Effector CD8-positive, alpha-beta T cell (primary cell): Measurements from ENCODE around the gene CRIP3.
"Not testable (repeated sequence)": the region's sequence is repeated elsewhere in the genome, so short reads cannot be mapped to it uniquely, and the experiment has no call there.

ENCODE experiments used
- DNase-seq: peaks from one replicate; lab custom pipeline; 2025; lab: John Stamatoyannopoulos, UW
- total RNA-seq, 4 experiments: gene quantifications; one replicate each; lab custom pipeline; 2026; lab: John Stamatoyannopoulos, UW

Gene CRIP3, protein sequence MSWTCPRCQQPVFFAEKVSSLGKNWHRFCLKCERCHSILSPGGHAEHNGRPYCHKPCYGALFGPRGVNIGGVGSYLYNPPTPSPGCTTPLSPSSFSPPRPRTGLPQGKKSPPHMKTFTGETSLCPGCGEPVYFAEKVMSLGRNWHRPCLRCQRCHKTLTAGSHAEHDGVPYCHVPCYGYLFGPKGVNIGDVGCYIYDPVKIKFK
- 0 to 1.3 (median 0.36) reads per million in 4 experiments for total RNA-seq

DNA sequence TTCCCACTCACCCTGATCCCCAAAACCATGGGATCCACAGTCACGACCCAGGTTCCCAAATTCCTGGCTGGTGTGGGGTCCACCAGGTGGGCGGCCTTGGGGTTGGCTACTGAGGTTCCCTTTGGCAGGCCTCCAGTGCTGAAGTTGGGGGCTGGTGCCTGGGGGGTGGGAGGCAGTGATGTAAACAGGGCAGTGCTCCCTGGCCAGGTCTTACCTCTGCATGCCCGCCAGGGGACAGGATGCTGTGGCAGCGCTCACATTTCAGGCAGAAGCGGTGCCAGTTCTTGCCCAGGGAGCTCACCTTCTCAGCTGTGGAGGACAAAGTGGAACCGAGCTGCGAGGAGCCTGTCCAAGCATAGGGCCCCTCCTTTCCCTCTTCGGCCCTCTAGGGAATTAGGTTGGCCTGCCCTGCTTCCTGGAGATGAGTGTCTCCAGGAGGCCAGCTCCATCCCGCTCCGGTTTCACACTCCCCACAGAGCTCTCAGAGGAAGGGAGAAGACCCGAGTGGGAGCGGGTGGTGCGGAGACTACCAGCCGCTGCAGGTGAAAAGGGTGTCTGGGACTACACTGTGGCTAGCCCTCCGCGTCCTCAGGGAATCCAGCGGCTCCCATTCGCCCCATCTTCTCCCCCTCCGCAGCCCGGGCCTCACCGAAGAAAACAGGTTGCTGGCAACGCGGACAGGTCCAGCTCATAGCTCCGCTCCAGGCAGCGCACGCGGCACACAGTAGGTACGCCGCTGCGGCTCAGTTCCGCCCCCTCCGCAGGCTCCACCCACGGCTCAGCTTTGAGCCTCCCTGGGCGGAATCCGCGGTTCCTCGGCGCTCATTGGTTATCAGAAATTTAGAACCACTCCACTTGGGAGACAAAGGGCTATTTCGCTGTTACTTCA lies at the start of gene CRIP3:
CRIP3 (minus strand) TSS at position 726 of the 889 bp plus-strand sequence; CDS start at position 692, 34 bp downstream.
- peak; percentile 12 for DNase-seq

DNA sequence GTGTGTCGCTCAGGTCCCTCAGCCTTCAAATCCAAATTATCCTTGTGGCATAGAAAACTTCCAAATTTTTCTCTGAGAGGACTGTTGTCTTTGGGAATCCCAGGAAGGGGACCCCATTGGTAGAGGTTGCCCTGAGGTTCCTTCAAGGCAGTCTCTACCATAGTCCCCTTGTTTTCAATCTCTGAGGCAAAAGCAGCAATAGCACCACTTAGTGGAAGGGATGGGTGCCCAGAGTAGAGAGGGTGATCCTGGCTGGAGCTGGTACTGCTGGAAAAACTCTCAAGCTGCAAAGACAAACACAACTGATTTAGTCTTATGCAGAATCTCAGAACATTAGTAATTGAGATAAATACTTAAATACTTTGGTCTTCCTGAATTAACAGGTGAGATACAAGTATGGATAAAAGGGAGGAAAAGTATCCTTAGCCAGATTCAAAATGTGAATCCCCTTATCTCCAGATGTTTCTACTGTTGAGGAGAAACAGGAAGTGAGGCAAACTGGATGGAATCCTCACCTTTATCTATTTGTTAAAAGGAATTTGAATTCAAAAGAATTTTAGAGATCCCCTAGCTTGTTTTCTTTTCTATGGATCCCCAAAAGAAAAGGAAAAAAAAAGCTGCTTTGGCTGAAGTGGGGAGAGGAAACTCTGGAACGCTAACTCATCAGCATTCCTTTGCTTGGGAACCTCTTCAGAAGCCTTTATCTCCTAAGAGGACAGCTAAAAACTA lies 47.4 kb upstream of the CRIP3 start:
- no peak for DNase-seq

DNA sequence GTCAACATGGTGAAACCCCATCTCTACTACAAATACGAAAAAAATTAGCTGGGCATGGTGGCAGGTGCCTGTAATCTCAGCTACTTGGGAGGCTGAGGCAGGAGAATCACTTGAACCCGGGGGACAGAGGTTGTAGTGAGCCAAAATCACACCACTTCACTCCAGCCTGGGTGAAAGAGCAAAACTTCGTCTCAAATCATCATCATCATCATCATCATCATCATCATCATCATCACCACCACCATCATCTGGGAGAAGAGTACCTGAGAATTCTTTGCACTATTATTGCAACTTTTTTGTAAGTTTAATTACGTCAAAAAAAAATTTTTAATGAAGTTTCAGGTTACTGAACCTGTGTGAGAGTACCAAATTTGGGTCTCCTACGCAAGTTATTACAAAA lies 43.3 kb upstream of the CRIP3 start:
- DNase-seq: not testable (repeated sequence)

DNA sequence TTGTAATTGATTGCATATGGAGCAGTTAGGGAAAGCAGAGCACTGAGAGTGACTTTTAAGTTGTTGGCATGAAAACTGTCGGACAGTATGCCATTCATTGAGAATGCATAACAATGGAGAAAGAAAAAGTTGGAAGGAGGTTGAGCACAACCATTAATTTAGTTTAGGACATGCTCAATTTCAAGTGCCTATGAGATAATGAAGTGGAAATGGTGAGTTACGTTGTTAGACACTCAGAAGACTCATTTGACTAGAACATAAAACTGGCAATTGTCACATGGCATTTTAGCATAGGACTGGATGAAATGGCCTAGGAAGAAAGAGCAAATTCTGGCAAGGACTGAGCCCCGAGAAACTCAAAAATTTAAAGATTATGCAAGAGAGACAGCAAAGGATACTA lies 38.8 kb upstream of the CRIP3 start:
- no peak for DNase-seq

DNA sequence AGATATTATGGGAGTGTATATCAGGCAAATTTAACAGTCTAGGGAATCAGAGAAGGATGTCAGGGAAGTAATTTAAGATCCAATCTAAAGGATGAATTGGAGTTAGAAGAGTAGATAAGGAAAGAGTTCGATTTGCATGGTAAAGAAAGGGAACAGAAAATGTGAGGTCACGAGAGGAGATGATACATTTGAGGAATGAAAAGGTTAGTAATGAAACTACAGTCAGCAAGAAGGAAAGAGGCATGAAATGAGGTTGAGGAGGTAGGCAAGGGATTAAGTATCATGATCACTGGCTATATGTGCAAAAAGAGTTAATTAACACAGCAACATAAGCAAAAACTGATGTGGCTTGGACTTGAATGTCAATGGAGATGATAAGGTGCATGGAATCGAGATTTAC lies 38.4 kb upstream of the CRIP3 start:
- DNase-seq: no peak

DNA sequence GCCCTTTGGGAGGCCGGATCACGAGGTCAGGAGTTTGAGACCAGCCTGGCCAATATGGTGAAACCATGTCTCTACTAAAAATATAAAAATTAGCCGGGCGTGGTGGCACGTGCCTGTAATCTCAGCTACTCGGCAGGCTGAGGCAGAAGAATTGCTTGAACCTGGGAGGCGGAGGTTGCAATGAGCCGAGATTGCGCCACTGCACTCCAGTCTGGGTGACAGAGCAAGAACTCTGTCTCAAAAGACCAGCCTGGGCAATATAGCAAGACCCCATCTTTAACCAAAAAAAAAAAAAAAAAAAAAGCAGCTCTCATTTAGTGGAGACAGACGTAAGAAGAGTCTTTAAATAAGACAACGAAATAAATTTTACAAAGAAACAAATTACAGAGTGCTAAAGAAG lies 37.6 kb upstream of the CRIP3 start:
- DNase-seq: not testable (repeated sequence)

DNA sequence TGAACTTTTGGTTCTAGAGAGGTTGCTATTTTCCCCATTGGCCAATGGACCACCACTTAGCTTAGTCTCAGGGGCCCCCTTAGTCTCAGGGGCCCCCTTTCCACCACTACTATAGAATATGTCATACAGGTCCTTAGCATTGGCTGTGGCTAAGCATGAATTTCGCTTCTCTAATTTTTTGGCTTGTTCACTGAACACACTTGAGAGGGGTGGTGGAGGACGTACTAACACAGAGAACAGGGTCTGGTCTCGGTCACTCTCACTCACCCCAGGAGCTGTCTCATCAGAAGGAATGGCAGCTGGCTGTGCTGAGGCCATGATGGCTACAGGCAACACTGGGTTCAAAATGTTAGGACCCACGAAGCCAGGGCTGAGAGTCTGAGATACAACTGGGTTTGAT lies 30.5 kb upstream of the CRIP3 start:
- no peak for DNase-seq

DNA sequence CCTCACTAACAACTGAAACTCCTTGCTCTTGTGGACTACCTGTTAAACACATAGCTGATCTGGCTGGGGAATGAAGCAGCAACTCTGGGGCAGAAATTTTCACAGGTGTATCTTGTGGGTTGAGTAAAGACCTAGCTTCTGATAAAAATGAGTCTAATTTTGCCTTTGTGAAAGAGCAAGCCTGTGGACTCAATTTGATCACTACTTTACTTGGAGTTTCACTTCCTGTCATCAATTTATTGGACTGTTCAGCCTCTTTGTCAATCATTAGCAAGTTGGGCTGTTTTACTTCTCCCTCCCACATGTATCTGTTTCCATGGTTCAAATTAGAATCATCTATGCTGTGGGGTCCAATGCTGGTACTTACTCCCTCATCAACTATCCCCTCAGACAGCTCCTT lies 29.6 kb upstream of the CRIP3 start:
- no peak for DNase-seq

DNA sequence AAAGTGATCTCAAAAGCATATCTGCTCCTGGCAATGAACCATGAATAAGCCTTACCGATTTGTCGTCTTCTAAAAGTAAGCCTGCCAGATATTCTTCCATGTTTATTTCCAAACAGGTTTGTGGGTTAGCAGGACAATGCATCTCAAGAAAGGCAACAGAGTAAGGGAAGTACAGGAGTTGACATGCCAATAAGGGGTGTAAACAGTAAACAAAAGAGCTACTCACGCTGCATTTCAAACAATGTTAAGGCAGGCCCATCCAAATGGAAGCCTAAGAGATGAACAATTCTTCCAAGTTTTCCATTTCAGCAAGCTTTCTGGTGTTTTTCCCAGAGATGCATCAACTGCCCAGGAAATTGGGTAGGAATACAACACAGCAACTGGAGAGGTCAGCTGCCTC lies 27.8 kb upstream of the CRIP3 start:
- DNase-seq: no peak

DNA sequence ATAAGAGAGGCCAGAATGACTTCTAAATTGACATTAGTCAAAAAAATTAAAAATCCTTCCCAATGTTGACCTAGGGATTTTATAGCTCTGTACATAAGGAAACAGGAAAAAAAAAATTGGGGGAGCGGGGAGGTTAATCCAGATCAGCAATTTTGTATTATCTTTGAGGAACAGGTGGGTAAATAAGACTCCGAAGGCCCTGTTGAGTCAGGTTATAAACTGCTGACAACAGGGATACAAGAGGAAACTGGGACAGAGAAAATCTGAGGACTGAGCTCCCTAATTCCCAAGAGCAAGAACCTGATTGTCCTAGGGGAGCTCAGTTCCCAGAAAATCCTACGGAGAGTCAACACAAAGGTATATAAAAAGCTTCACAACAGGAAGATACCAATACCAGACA lies 26.8 kb upstream of the CRIP3 start:
- DNase-seq: no peak

DNA sequence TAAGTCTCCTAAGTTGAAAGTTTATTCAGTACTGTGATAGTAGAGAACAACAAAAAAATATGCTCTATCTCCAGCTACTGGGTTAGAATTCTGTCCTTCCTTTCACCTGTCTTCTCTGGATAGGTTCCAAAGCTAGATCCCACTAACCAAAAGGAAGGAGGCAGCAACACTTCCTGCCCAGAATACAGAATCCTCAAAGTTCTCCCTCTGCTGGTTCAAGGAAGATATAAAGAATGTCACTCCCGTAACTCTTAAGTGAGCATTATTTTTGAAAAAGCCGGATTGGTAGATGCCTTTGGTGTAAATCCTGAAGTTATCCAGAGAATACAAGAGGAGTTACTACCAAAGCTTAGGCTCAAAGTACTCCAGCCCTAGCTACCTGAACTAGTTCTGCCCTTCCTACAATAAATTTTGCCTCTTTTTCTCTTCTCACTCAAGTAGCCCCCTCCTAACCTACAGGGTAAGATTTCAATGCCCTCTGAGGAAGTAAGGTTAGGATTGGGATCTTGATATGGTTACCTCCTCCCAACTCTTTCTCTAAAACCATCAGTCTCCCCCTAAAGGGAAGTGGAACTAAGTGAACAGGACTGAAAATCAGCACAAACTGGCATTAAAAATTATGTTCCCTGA lies 26.0 kb upstream of the CRIP3 start:
- DNase-seq: no peak

DNA sequence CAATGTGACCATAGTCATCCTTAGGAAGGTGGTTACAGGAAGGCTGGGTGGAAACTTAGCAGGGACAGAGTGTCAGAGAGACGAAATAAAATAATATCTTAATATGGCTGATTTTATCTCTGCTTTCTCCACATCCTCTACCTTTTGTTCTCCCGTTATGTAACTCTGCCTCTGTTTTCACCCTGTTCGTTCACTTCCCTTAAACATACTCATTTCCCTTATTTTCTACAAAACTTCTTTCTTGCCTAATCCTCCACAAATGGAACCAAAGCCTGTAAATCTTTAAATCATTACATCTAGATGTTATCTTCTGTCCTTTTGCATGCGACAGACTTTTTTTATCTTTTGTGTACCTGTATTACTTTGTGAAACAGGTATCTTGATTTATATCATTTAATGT lies 23.3 kb upstream of the CRIP3 start:
- DNase-seq: no peak

DNA sequence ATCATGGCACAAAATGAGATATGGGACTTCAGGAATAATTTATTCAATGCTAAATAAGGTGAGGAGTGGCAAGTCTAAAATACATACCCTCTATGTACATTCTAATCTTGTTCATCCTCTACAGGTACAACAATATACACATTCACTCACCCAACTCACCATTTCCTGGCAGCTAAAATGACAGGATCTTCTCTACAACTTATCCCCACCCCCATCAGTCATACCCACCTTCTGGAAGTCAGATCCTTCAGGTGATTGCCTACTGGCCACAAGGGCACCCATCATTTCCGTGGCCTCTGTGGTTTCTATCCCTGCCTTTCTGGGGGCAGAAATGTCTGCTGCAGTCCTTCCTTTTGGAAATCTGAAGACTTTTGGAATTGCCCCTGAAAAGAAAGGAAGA lies 22.8 kb upstream of the CRIP3 start:
- DNase-seq: no peak

DNA sequence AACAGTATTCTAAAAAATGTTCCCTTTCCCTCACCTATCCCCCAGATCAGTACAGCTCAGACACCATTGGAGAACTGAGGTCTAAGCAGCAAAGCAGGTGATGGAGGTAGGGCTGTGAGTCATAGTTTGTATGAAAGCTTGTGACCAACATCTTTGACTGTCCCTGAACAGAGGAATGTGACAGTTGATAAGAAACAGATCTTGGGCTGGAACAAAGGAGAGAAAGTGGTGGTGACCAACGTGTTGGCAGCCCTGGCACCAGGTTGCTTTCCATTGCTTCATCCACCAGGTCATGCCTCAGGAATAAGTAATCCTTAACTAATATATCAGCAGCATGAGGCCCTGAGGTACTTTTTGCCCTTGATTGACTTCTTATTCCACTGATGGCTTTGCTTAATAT lies 19.9 kb upstream of the CRIP3 start:
- no peak for DNase-seq

DNA sequence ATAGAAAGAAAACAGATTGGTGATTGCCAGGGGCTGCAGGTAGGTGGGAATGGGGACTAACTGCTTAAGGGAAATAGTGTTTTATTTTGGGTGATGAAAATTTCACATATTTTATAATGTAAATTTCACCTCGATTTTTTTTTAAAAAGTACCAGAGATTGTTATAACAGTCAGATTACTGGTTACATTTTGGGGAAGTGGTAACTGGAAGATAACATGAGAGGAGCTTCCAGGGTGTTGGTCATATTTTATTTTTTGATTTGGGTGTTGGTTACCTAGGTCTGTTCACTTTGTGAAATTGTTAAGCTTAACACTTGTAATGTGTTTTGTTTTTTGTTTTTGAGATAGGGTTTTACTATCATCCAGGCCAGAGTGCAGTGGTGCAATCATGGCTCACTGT lies 17.2 kb upstream of the CRIP3 start:
- DNase-seq: no peak

DNA sequence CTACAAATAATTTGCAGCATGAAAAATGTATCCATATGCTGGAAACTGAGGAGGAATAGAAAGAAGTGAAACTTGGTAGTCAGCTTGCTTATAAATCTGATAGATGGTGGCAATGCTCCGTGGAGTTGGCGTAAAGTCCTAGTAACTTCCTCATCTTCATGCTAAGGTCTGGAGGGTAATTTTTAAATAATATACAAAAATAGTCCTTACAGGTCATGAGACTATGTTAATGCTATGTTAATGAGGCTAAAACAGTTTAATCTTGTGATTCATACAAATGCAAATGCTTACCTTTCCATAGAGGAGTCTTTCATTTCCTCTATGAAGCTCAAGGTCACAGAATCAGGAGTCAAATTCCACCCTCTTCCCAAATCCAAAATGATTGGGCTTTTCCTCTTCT lies 9.4 kb upstream of the CRIP3 start:
- DNase-seq: no peak

DNA sequence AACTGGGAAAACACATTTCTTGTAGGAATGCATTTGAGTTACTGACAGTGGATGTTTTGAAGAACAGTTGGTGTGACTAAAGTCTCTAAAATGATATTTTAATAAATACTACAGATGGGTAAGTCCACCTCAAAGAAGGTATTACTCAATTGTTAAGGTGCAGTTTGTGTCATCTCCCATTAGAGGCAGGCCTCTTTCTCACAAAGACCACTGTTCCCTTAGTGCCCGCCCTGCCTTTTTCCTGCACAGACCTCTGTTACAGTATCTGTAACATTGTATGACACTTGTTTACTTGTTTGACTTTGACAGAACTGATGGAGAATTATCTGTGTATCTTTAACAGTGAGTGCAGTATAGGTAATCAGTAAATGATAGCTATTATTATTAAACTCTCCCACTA lies 5.2 kb upstream of the CRIP3 start:
- no peak for DNase-seq

DNA sequence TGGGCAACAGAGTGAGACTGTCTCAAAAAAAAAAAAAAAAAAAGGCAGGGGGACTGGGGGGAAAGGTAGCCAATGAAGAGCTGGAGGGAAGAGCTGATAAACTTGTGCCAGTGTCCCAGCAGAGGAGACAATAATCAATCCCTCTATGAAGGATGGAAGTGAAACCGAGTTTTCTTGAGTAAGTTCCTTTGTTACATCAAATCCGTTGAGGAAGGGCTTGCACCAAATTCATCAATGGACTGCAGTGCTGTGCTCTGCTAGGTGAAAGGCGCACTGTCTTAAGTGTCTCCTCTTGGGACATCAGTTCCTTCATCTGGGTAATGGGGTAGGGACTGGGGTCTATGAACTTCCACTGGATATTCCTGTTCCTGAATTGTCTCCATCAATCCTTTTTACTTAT lies 3.0 kb upstream of the CRIP3 start:
- no peak for DNase-seq

DNA sequence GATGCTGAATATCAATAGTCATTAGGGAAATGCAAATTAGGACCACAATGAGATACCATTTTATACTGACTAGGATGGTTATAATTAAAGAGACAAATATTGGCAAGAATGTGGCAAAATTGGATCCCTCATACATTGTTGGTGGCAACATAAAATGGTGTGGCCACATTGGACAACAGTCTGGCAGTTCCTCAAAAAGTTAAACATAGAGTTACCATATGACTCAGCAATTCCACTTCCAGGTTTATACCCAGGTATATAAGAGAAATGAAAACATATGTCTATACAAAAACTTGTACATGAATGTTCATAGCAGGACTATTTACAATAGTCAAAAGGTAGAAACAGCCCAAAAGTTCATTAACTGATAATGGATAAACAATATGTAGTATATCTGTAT lies 2.0 kb upstream of the CRIP3 start:
- DNase-seq: no peak

DNA sequence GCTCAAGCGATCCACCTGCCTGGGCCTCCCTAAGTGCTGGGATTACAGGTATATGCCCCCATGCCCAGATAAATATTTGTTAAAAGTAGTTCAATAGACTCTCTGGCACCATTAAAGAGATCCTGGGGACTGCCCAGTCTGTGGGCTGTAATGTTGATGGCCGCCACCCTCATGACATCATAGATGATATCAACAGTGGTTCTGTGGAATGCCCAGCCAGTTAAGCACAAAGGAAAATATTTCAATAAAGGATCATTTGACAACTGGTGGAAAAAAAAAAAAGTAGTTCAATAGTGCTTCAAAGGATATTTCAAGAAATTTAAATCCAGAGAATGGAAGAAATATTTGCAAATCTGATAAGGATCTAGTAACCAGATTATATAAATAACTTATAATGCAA lies 1.5 kb upstream of the CRIP3 start:
- no peak for DNase-seq

DNA sequence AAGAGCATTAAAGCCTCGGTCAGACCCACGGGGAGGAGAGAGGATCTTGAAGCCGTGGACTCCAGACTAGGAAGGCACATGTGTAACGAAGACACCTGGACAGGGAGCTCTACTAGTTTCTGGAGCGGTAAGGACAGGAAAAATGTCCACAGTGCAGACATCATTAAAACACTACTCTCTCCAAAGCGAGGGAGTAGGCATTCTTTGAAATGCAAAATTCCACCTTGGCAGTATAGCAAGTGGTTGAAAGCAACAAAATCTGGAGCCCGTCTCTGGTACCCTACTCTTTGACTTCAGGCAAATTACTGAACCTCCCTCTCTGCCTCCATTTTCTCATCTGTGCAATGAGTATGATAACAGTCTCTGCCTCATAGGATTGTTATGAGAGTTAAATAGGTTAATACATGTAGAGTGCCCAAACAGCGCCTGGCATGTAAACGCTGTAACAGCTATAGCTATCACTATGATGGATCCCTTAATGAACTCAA lies 408 bp upstream of the CRIP3 start:
- DNase-seq: no peak

DNA sequence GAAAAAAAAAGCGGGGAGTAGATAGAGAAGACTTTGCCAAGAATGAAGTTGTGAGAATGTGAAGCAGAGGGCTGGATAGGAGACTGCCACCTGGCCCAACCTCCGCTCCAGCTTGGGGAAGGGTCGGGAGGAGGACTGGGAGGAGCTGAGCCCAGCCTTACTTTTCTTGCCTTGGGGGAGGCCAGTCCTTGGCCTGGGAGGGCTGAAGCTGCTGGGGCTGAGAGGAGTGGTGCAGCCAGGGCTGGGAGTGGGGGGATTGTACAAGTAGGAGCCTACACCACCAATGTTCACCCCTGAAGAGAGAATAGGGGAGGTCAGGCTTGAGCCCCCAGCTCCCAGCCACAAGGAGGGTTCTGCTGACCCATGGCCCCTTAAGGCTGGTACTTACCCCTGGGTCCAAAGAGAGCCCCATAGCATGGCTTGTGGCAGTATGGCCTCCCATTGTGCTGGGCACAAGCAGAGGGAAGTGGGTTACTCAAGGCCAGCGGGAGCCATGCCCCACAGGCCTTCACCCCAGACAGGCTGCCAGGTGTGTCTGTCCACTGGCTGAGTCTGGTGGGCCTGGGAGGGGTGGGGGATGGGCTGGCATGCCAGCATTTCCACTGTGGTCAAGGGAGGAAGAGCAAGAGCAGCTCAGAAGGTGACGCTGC lies 1.1 kb downstream of the CRIP3 start:
- no peak for DNase-seq
